ENCODE data around the gene GPC6. TPM values are rescaled to one million over a fixed set of nuclear protein-coding genes. Genes with fewer than 3 reads are reported as not detected.

Gene GPC6
- total RNA-seq, 4 donors from 2014 or later: 2.7 to 5.7 (median 4.4) TPM

DNA sequence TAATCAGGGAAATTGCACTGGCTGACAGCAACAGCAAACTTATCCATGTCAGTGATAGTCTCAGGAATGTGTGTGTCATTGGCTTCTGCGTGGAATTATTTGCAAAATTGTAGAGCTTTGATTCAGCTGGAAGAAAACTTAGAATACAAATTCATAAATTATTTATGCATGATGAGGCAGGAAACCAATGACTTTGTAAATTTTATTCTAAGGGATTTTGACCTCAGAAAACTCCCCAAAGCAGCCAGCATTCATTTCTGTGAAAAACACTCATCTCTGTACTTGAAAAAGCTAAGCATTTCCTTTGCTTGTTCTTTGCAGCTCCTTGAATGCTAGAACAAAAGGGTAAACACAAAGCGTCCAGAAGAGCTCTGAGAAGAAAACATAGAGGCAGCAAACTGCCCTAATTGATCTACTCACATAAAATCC lies 1090.5 kb downstream of the GPC6 start:
- H3K9me3 ChIP-seq: no peaks in the 10 kb centered on the region
- WGBS: 20% methylated on average over 2 of the region's 2 CpGs
- no peak overlapping the region for H3K4me3 ChIP-seq
- no peaks in the 10 kb centered on the region for H3K27me3 ChIP-seq
- H3K36me3 ChIP-seq: no peaks in the 10 kb centered on the region
- H3K27ac ChIP-seq: no peak overlapping the region
- no peak for TF ChIP-seq EP300 (IDR thresholded peaks at IDR 0.05)
- DNase-seq (ENCODE audit: low spot score in 2 of 2): no peak
- H3K4me1 ChIP-seq: no peaks in the 10 kb centered on the region

DNA sequence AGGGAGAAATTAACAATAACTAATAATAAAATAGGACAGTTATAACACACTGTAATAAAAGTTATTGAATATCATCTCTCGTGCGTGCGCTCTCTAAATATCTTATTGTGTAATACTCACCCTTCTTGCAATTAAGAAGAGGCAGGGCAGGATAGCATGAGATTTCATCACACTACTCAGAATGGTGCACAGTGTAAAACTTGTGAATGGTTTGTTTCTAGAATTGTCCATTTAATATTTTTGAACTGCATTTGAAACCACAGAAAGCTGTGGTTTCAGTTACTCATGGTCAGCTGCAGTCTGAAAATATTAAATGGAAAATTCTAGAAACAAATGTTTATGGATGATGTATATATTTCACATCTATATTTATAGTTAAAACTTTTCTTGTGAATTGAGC lies 1091.8 kb downstream of the GPC6 start:
- no peaks in the 10 kb centered on the region for H3K9me3 ChIP-seq
- no peaks in the 10 kb centered on the region for H3K4me1 ChIP-seq
- H3K36me3 ChIP-seq: no peaks in the 10 kb centered on the region
- no peak for DNase-seq (ENCODE audit: low spot score in 2 of 2)
- H3K27ac ChIP-seq: no peak overlapping the region
- WGBS: 76% methylated on average over 3 of the region's 3 CpGs
- TF ChIP-seq POLR2AphosphoS5 (IDR thresholded peaks at IDR 0.05) (no peak), POLR2A (IDR thresholded peaks at IDR 0.05) (no peak), EP300 (IDR thresholded peaks at IDR 0.05) (no peak)
- TF ChIP-seq, protein P1, sequence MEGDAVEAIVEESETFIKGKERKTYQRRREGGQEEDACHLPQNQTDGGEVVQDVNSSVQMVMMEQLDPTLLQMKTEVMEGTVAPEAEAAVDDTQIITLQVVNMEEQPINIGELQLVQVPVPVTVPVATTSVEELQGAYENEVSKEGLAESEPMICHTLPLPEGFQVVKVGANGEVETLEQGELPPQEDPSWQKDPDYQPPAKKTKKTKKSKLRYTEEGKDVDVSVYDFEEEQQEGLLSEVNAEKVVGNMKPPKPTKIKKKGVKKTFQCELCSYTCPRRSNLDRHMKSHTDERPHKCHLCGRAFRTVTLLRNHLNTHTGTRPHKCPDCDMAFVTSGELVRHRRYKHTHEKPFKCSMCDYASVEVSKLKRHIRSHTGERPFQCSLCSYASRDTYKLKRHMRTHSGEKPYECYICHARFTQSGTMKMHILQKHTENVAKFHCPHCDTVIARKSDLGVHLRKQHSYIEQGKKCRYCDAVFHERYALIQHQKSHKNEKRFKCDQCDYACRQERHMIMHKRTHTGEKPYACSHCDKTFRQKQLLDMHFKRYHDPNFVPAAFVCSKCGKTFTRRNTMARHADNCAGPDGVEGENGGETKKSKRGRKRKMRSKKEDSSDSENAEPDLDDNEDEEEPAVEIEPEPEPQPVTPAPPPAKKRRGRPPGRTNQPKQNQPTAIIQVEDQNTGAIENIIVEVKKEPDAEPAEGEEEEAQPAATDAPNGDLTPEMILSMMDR (IDR thresholded peaks at IDR 0.05): no peak
- no peaks in the 10 kb centered on the region for H3K27me3 ChIP-seq
- H3K4me3 ChIP-seq: no peak overlapping the region

DNA sequence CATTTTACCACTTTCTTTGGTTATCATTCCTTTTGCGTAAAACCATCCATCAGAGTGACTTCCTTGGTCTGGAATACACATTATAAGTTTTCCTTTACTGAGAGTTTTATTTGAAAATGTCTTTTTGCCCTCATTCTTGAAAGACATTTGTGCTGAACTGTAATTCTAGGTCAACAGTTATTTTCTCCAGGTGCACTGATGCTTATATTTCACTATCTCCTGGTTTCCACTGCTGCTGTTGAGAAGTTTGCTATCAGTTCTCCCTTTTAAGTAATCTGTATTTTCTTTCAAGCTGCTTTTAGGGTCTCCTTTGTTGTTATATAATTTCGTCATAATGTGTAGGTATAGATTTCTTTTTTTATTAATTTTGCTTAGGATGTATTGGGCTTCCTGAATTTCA lies 1092.9 kb downstream of the GPC6 start:
- no peaks in the 10 kb centered on the region for H3K4me1 ChIP-seq
- no peaks in the 10 kb centered on the region for H3K36me3 ChIP-seq
- H3K4me3 ChIP-seq: no peak overlapping the region
- H3K27ac ChIP-seq: no peak overlapping the region
- DNase-seq (ENCODE audit: low spot score in 2 of 2): no peak
- TF ChIP-seq, protein P1 (IDR thresholded peaks at IDR 0.05): no peak
- TF ChIP-seq EP300 (IDR thresholded peaks at IDR 0.05) (no peak), POLR2AphosphoS5 (IDR thresholded peaks at IDR 0.05) (no peak), POLR2A (IDR thresholded peaks at IDR 0.05) (no peak)
- no peaks in the 10 kb centered on the region for H3K27me3 ChIP-seq
- no peaks in the 10 kb centered on the region for H3K9me3 ChIP-seq
- 87% methylated on average over 2 of the region's 2 CpGs for WGBS

DNA sequence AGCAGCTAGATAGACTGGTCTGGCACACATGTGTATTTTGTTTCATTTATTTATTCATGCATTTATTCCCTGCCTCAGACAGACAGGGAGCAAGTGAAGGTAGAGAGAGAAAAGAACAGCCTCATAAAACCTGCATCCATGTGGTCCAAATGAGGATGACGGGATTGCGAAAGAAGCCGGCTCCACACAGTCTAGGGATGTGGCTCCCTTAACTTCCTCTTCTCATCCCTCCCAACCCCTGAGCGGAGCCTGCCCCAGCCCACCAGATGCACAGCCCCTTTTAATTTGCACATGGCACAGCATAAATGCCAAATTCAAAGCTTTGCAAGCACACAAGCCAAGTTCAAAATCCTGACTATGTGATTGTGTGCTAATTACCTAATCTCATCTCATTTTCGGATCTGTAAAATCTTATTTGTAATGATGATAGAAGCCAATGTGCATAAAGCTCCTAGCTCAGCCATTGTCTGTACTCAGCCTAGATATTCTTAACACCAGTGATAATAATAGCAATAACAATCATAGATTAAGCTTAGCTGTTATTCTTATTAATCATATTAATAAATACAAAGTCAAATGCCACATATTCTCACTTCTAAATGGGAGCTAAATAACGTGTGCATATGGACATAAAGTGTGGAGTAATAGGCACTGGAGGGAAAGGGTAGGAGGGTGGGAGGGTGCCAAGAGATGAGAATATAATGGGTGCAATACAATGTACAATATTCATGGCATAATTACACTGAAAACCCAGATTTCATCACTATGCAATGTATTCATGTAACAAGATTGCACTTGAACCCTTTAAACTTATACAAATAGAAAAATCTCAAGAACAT lies 1096.5 kb downstream of the GPC6 start:
- 74% methylated on average over 6 of the region's 6 CpGs for WGBS
- Histone ChIP-seq H3K27me3 (no peaks in the 10 kb centered on the region), H3K4me1 (no peaks in the 10 kb centered on the region), H3K4me3 (no peak overlapping the region), H3K36me3 (no peaks in the 10 kb centered on the region), H3K27ac (no peak overlapping the region), H3K9me3 (no peaks in the 10 kb centered on the region)
- TF ChIP-seq POLR2A (IDR thresholded peaks at IDR 0.05) (no peak), EP300 (IDR thresholded peaks at IDR 0.05) (no peak), POLR2AphosphoS5 (IDR thresholded peaks at IDR 0.05) (no peak)
- TF ChIP-seq, protein P1 (IDR thresholded peaks at IDR 0.05): no peak
- no peak for DNase-seq (ENCODE audit: low spot score in 2 of 2)

DNA sequence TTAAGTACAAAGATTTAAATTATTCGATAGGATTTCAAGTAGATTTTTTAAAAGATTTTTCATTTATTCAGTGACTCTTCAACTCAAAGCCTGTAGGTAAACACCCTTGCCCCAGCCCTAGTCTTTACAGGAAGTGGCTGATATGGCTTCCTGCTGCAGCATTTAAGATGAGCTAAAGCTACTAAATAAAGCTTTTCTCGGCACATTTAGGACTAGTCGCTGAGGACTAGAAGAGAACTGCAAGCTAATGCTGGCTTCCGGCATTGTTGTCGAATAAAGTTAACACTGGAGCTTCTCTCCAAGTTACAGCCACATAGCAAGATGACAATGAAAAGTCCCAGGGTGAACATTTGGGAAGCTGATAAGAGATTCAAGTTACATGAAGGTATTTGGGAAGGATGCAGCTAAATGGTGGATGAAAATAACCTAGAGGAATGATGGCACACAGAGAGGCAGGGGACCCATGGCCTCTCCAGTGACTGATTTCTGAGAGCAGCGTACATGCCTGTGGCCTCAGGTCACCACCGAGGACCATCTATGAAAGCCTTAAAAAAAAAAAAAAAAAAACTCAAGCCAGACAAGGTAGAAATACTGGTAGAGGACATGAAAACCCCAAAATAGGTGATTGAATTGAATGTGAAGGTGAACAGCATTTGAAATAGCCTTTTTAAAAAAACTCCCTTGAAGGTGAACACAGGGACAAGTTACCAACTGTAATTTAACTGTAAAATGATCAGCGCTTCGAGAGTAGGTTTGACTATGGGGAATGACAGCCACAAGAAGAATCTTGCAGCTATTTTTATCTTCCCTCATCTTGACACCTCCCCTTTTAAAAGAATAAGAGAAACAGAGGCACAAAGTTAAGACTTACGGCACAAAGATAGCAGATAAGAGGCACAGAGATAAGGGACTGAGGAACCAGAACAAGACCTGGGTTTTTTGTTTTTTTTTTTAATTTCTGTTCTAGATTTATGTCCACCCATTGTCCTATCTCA lies 1097.5 kb downstream of the GPC6 start:
- Histone ChIP-seq H3K36me3 (no peaks in the 10 kb centered on the region), H3K27me3 (no peaks in the 10 kb centered on the region), H3K4me3 (no peak overlapping the region), H3K27ac (no peak overlapping the region), H3K9me3 (no peaks in the 10 kb centered on the region), H3K4me1 (no peaks in the 10 kb centered on the region)
- DNase-seq (ENCODE audit: low spot score in 2 of 2): no peak
- WGBS: 85% methylated on average over 10 of the region's 10 CpGs
- TF ChIP-seq POLR2AphosphoS5 (IDR thresholded peaks at IDR 0.05) (no peak), POLR2A (IDR thresholded peaks at IDR 0.05) (no peak), EP300 (IDR thresholded peaks at IDR 0.05) (no peak)
- TF ChIP-seq, protein P1 (IDR thresholded peaks at IDR 0.05): no peak

Measured in suprapubic skin (tissue), 4 donors.